Measurements from ENCODE around the gene SLC6A17. TPM values are rescaled to one million over a fixed set of nuclear protein-coding genes. Genes with fewer than 3 reads are reported as not detected.
A peak's percentile ranks its signal among the peaks of the same experiment; 100 is the strongest.

SLC6A17 gene
- total RNA-seq, 1 experiment from 2014 or later = 0.17 TPM

DNA sequence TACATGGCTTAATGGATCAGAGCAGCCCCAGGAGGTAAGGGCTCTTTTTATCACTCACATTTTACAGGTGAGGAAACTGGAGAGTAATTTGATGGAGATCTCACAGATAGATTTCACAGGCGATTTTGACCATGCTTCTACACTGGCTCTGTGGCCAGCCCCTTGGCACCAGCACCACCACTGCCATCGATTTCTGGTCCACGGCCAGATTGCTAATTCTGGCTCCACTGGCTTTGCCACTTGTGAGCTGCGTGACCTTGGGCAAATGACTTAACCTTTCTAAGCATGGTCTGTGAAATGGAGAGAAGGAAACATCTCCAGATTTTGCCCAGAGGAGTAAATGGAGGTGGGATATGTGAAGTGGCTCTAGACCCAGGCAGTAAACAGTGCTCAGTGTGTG lies 92.4 kb downstream of the SLC6A17 start:
- H3K14ac ChIP-seq (ENCODE audit: insufficient read depth, low read length) = no peak overlapping the region
- no peaks in the 10 kb centered on the region for H3K27me3 ChIP-seq (ENCODE audit: insufficient read depth, low read length)
- WGBS (ENCODE audit: extremely low coverage, insufficient read length, low lambda C conversion rate) = no CpG with 5 or more reads among the region's 4 CpGs
- TF ChIP-seq, protein P1, sequence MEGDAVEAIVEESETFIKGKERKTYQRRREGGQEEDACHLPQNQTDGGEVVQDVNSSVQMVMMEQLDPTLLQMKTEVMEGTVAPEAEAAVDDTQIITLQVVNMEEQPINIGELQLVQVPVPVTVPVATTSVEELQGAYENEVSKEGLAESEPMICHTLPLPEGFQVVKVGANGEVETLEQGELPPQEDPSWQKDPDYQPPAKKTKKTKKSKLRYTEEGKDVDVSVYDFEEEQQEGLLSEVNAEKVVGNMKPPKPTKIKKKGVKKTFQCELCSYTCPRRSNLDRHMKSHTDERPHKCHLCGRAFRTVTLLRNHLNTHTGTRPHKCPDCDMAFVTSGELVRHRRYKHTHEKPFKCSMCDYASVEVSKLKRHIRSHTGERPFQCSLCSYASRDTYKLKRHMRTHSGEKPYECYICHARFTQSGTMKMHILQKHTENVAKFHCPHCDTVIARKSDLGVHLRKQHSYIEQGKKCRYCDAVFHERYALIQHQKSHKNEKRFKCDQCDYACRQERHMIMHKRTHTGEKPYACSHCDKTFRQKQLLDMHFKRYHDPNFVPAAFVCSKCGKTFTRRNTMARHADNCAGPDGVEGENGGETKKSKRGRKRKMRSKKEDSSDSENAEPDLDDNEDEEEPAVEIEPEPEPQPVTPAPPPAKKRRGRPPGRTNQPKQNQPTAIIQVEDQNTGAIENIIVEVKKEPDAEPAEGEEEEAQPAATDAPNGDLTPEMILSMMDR (conservative IDR thresholded peaks at IDR 0.05) = no peak
- no peak overlapping the region for H3K4ac ChIP-seq (ENCODE audit: low read depth, low read length)
- no peaks in the 10 kb centered on the region for H3K9me3 Mint-ChIP-seq
- H3K79me2 ChIP-seq (ENCODE audit: insufficient read depth, low read length) = no peaks in the 10 kb centered on the region
- H4K8ac ChIP-seq (replicated peaks; ENCODE audit: insufficient read length, low read depth, low read length) = no peak overlapping the region
- no peaks in the 10 kb centered on the region; a peak in 1 of 7 replicates for H3K36me3 Mint-ChIP-seq (ENCODE audit: insufficient read depth in 1 of 3, low read depth in 3 of 3)
- H3K4me2 ChIP-seq (ENCODE audit: insufficient read depth, insufficient read length, low read length) = no peak overlapping the region
- peaks cover 15% of the 10 kb centered on the region for H3K4me1 ChIP-seq (ENCODE audit: insufficient read depth, low read length)
- peak overlapping the region in 1 of 2 experiments; percentile 52; a peak in 1 of 5 replicates for H3K4me3 Mint-ChIP-seq
- no peak overlapping the region for H2BK15ac ChIP-seq (ENCODE audit: low read depth, low read length)
- H3K27ac Mint-ChIP-seq = 0 out of 7 replicates have a peak overlapping the region, but pooled peaks of 1 of the 3 experiments have one; percentile 21
- no peak for DNase-seq
- no peaks in the 10 kb centered on the region for H3K23me2 ChIP-seq (ENCODE audit: insufficient read length, low read depth, low read length, poor library complexity, severe bottlenecking)
- no peak overlapping the region for H4K5ac ChIP-seq (ENCODE audit: insufficient read length, low read depth, low read length)
- H2BK5ac ChIP-seq (ENCODE audit: insufficient read length, low read length) = no peak overlapping the region
- H3K56ac ChIP-seq (ENCODE audit: insufficient read length, low read depth, low read length) = no peak overlapping the region
- H2AFZ ChIP-seq (ENCODE audit: low read length) = no peak overlapping the region
- no peak overlapping the region for H4K91ac ChIP-seq (ENCODE audit: insufficient read length, low read depth, low read length)
- no peak overlapping the region for H3K9ac ChIP-seq (ENCODE audit: extremely low read depth, insufficient read length, low read length)
- H3T11ph ChIP-seq (ENCODE audit: low read length) = no peak overlapping the region
- no peak overlapping the region for H2AK5ac ChIP-seq (ENCODE audit: insufficient read length, low read length)
- peaks cover 30 to 41% of the 10 kb centered on the region in 2 experiments for H3K4me1 Mint-ChIP-seq
- H2BK120ac ChIP-seq (ENCODE audit: low read depth, low read length, poor library complexity, severe bottlenecking) = no peak overlapping the region
- H3K27ac ChIP-seq (ENCODE audit: insufficient read length, low read depth, low read length) = no peak overlapping the region
- H3K9me3 ChIP-seq (ENCODE audit: control insufficient read depth, low read depth, low read length) = no peaks in the 10 kb centered on the region
- no peaks in the 10 kb centered on the region for H3K79me1 ChIP-seq (ENCODE audit: insufficient read depth, low read depth, low read length, poor library complexity, severe bottlenecking)
- H3K18ac ChIP-seq (ENCODE audit: insufficient read length, low read depth, low read length) = no peak overlapping the region
- no peak overlapping the region for H2BK20ac ChIP-seq (ENCODE audit: low read depth, low read length, poor library complexity, severe bottlenecking)
- H3K27me3 Mint-ChIP-seq (ENCODE audit: low read depth) = peaks cover 28% of the 10 kb centered on the region
- no peaks in the 10 kb centered on the region for H4K20me1 ChIP-seq (ENCODE audit: control insufficient read depth, insufficient read depth, insufficient read length)
- H2BK12ac ChIP-seq (ENCODE audit: insufficient read length, low read depth, low read length) = no peak overlapping the region
- H3K23ac ChIP-seq (ENCODE audit: insufficient read length, low read depth, low read length) = no peak overlapping the region

All from H9 (cell line).